ENCODE results near the gene TERT.
"Not testable (repeated sequence)": the region's sequence is repeated elsewhere in the genome, so short reads cannot be mapped to it uniquely, and the experiment has no call there.

The TERT gene

DNA sequence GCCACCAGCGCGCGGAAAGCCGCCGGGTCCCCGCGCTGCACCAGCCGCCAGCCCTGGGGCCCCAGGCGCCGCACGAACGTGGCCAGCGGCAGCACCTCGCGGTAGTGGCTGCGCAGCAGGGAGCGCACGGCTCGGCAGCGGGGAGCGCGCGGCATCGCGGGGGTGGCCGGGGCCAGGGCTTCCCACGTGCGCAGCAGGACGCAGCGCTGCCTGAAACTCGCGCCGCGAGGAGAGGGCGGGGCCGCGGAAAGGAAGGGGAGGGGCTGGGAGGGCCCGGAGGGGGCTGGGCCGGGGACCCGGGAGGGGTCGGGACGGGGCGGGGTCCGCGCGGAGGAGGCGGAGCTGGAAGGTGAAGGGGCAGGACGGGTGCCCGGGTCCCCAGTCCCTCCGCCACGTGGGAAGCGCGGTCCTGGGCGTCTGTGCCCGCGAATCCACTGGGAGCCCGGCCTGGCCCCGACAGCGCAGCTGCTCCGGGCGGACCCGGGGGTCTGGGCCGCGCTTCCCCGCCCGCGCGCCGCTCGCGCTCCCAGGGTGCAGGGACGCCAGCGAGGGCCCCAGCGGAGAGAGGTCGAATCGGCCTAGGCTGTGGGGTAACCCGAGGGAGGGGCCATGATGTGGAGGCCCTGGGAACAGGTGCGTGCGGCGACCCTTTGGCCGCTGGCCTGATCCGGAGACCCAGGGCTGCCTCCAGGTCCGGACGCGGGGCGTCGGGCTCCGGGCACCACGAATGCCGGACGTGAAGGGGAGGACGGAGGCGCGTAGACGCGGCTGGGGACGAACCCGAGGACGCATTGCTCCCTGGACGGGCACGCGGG is at the start of gene TERT:
TERT (minus strand) TSS at position 234 of the 815 bp plus-strand sequence; CDS start at position 155, 79 bp downstream.
- intact Hi-C loops (cut with DNase I) = no loop called here
- peak in 3 of 10 donors; percentile 7 to 83 (median 80) for DNase-seq

DNA sequence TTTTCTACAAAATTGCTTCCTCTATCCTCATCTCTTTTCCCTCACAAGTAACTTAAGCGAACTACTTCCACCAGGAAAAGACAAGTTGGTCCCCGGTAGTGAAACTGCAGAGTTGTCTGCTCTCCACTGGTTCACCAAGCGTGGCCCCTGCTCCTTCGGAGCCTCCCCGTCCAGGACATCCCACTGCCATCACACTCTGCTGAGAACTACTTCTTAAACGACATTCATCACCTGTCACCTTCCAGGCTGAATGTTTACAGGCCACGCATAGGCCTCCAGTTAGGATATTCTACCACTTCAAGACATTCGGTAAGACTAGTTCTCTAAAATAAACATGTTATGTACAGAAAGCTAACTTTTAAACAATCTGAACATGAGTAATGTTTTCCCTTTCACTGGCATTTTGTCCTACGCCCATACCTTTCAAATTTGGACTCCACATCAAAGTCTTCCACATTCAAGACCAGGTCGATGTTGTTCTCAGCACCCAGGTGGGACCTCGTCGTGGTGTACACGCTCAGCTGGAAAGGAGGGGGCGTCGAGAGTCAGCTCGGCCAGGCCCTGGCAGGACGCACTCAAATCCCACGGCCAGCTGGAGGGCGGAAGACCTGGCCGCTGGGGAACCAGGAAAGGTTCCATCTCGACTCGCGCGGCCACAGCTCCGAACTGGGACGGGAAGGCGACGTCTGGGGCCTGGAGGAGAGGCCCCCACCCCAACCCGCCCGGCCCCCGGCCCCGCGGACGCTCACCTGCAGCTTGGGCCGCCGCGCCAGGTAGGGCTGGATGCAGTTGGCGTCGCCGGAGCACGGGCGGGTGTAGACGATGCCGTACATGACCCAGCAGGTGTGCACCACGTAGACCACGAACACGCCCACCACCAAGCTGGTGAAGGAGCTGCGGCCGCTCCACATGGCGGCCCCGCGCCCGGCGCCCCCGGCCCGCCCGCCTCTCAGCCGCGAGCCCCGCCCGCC is 49.3 kb upstream of the TERT start:
- intact Hi-C loops (cut with DNase I) = no loop called here
- peak in 4 of 10 donors; percentile 27 to 88 (median 80) for DNase-seq

- intact Hi-C loops (cut with DNase I) = no loop called here
- DNase-seq = peak in 3 of 10 donors; percentile 6 to 50 (median 47)
Observed at GRCh38 chr5:1343315-1343751, 48.5 kb upstream of the TERT start.

GRCh38 chr5:1342711-1343110 is 47.8 kb upstream of the TERT start:
- intact Hi-C loops (cut with DNase I) = not testable (repeated sequence)
- DNase-seq = peak in 3 of 10 donors; percentile 9 to 43 (median 28)

DNA sequence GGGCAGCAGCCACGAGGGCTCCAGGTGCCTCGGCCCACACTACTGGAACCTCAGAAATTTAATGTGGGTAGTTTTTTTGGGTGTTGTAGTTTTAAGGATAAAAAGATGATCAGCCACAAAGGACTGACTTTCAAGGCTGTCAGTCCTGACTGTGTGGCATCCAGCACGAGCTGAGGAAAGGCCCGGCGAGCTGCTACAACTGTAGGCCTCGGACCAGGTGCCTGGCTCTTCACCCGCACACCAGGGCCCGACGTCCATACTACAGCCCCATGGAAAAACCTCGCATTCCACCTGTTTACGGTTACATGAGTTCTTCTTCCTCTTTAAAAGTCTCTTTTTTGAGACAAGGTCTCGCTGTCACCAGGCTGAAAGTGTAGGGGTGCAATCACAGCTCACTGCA is 47.4 kb upstream of the TERT start:
- intact Hi-C loops (cut with DNase I) = no loop called here
- peak in 3 of 10 donors; percentile 13 to 35 (median 24) for DNase-seq

- intact Hi-C loops (cut with DNase I) = no loop called here
Observed at GRCh38 chr5:1341863-1342262, 47.0 kb upstream of the TERT start.

GRCh38 chr5:1339818-1340210 is 44.9 kb upstream of the TERT start:
- intact Hi-C loops (cut with DNase I) = not testable (repeated sequence)
- DNase-seq = peak in 3 of 10 donors; percentile 14 to 67 (median 54)

More at GRCh38 chr5:1341863-1342262, 47.0 kb upstream of the TERT start:
- DNase-seq = peak in 3 of 10 donors; percentile 9 to 40 (median 39)

DNA sequence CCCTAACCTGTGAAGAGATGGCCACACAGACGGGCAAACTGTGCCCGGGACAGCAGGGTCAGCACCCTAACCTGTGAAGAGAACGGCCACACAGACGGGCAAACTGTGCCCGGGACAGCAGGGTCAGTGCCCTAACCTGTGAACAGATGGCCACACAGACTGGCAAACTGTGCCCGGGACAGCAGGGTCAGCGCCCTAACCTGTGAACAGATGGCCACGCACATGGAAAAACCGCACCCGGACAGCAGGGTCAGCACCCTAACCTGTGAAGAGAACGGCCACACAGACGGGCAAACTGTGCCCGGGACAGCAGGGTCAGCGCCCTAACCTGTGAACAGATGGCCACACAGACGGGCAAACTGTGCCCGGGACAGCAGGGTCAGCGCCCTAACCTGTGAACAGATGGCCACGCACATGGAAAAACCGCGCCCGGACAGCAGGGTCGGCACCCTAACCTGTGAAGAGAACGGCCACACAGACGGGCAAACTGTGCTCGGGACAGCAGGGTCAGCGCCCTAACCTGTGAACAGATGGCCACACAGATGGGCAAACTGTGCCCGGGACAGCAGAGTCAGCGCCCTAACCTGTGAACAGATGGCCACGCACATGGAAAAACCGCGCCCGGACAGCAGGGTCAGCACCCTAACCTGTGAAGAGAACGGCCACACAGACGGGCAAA is 44.4 kb upstream of the TERT start:
- intact Hi-C loops (cut with DNase I) = not testable (repeated sequence)

DNA sequence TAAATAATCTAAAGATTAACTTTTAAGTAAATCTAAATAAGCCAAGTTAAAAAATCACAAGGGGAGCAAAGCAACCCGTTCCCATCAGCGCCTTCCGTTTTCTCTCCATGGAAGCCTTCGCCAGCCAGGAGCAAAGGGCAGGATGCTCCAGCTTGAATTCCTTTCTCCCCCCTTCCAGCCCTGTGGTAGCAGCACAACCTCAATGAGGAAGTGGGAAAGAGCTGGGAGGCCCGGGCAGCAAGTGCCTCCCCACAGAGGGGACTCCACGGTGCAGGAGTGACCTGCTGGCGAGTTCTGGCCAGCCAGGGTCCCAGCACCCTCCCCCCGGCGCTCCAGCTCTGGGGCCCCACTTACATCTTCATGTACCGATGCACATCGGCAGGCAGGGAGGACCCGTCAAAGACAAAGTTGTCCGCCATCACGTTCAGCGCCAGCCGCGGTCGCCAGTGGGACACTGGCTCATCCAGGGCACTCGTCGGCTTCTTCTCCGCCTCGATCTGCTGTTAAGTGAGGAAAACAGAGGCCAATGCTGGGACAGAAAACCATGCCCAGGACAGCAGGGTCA is 43.7 kb upstream of the TERT start:
- peak in 3 of 10 donors; percentile 19 to 66 (median 43) for DNase-seq
- intact Hi-C loops (cut with DNase I) = no loop called here

More for the DNA sequence above, 44.4 kb upstream of the TERT start:
- DNase-seq = peak in 3 of 10 donors; percentile 15 to 31 (median 22)

DNA sequence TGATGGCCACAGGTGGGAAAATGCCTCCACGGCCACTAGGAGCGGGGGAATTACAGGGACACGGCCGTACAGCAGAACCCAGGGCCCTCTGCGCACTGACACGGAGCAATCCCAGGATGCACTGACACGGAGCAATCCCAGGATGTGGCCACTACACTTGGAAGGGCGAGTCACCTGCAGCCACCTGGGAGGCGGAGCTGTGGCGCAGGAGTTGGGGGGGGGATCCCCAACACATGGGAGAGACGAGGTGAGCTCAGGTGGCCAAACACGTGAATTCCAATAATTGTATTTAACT is 43.3 kb upstream of the TERT start:
- DNase-seq = peak in 2 of 10 donors; percentile 21 to 51
- intact Hi-C loops (cut with DNase I) = no loop called here

GRCh38 chr5:1337489-1338195 is 42.8 kb upstream of the TERT start:
- intact Hi-C loops (cut with DNase I) = no loop called here
- peak in 3 of 10 donors; percentile 11 to 63 (median 61) for DNase-seq

- peak in 3 of 10 donors; percentile 16 to 40 (median 38) for DNase-seq
- intact Hi-C loops (cut with DNase I) = no loop called here
Observed at GRCh38 chr5:1336749-1337488, 42.1 kb upstream of the TERT start.

DNA sequence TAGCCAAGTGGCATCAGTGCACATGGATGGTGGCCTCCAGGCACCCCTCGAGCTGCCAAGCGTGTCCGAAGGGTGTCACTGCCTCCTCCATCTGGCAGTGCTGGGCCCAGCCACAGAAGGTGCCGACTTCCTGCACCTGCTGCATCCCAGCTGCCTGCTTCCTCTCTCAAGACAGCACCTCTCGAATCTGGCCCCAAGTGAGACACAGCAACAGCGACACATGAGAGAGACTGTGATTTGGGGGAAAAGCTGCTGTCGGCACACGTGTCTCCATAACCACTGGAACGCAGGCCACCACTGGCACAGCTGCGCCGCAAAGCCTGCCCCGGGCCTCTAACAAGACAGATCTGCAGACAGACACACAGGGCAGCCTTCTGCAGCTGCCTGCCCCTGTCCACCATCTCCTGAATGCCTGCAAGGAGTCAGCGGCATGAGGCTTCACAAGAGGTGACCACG is 41.3 kb upstream of the TERT start:
- intact Hi-C loops (cut with DNase I) = no loop called here
- DNase-seq = peak in 2 of 10 donors; percentile 18 to 50

DNA sequence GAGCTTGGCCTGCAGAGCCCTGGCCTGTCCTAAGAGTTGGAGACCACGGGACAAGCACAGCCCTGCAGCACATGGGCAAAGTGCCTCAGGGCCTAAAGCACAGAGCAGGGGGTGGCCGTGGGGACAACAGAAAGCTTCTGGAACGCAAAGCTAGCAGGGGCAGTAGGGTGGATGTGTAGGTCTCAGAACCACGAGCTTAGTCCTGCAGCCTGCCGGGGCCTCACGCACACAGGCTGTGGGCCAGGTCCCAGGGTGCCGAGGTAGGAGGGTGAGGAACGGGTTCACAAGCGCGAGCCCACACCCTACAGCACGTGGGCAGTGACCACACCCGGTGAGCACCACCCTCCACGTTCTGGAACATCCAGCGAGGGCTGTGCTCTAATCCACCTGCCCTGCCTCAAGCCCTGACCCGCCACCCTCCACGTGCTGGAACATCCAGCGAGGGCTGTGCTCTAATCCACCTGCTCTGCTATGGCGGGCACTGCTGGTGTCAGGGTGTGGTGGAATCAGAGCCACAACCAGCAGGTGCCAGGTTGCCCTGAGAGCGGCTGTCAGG is 40.8 kb upstream of the TERT start:
- DNase-seq = peak in 3 of 10 donors; percentile 21 to 77 (median 33)
- intact Hi-C loops (cut with DNase I) = no loop called here

DNA sequence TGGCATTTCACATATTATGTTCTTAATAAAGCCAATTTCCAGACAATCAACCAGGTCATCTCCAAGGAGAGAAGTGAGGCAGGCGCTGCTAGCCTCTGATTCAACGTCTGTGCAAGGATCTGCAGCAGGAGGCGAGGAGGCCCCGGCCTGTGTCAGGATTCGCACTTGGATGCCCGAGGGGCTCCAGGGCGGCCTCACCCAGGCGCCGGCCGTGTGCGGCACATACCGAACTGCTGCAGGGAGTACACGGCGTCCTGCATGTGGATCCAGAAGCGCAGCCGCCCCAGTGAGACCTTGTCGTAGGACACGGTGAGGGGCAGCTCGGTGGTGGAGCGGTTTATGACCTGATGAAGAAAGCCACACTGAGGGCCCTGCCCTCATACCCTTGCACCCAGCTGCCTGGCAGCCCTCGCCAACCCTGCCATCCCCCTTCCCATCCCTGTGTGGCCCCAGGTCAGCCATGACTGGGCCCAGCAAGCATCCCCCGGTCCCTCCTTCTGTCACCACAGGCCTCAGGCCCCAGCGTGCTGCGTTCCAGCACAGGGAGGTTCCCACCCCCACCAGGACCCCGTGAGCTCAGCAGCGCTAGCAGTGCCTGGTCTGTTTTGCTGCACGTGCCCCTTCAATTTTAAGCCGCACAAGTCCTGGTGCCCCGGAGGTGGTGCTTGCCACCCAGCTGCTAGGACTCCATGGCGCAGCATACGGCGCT is 40.1 kb upstream of the TERT start:
- intact Hi-C loops (cut with DNase I) = no loop called here

GRCh38 chr5:1333986-1334385 is 39.1 kb upstream of the TERT start:
- intact Hi-C loops (cut with DNase I) = no loop called here
- peak in 2 of 10 donors; percentile 49 to 67 for DNase-seq

More for the DNA sequence above, 40.1 kb upstream of the TERT start:
- DNase-seq = peak in 3 of 10 donors; percentile 19 to 67 (median 42)

- peak in 1 of 10 donors; percentile 4 for DNase-seq
- intact Hi-C loops (cut with DNase I) = not testable (repeated sequence)
Observed at GRCh38 chr5:1333286-1333685, 38.4 kb upstream of the TERT start.

Measured in posterior cingulate gyrus (tissue), 11 donors.